ENCODE data around the gene C1QB.

Gene C1QB, protein sequence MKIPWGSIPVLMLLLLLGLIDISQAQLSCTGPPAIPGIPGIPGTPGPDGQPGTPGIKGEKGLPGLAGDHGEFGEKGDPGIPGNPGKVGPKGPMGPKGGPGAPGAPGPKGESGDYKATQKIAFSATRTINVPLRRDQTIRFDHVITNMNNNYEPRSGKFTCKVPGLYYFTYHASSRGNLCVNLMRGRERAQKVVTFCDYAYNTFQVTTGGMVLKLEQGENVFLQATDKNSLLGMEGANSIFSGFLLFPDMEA

DNA sequence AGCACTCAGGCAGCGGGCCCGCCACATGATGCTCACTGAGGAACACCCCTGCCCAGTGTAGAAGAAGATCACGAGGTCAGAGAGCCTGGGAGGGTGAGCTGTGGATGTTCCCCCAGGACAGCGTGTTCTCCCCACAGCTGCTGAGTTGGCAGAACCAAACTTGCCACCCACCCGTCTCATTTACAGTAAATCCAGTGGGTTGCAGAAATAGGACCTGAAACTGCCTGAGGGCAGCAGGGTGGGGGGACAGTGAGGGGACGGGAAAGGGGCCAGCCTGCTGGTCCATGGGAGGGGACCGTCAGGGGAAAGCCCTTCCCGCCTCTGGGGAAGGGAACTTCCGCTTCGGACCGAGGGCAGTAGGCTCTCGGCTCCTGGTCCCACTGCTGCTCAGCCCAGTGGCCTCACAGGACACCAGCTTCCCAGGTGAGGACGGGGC is at the start of gene C1QB:
Gene C1QB (plus strand): TSS at position 356 of the 436 bp plus-strand sequence. CDS start 6,227 bp downstream, outside the sequence.
- DNase-seq = no peak

DNA sequence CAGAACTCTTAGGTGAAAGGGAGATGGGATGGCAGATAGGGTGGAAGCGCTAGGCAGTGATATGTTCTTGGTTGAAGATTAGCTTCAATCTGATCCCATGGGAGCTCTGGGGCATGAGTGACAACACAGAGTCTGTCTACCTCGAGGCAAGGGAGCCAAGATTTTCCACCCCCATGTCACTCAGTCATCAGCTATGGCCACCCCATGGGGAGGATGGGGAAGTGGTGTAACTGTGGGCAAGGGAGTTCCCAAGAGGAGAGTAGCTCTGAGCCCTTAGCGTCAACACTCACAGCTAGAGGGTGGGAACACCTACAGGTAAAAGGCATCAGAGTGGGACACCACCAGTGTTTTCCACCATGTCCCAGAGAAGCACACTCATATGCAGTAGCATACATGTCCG is 46.9 kb upstream of the C1QB start:
- DNase-seq = no peak

DNA sequence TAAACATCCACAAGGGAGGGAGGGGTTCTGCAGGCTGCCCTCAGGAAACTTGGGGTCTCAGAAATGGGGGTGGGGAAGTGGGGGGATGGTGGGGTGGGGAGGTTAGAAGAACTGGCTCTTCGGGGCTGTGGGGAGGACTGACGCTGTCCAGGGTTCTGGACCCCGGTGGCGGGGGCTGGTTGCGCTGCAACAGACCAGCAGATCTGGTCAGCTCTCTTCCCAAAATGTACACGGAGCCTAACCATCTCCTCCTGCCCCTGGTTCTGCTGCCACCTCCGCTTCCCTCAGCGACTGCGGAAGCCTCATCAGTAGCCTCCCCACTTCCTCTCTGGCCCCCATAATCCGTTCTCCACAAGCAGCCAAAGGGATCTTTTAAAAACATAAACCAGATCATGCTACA is 45.9 kb upstream of the C1QB start:
- no peak for DNase-seq

DNA sequence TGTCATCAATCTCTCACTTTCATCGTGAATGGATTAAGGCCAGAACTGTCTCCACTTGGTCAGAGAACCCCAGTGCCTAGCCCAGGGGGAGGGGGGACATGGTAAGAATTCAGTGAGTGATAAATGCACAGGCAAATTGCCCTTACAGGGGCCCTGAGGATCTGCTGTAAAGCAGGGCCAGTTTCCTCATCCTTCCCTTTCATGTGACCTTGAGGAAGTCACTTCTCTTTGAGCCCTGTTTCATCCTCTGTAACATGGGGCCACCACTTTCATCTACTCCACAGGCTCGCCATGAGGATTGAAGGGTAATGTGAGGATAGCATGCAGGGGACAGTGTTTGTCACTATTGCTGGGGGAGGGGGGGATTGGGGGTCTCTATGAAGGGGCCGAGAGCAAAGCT is 44.7 kb upstream of the C1QB start:
- DNase-seq = no peak

DNA sequence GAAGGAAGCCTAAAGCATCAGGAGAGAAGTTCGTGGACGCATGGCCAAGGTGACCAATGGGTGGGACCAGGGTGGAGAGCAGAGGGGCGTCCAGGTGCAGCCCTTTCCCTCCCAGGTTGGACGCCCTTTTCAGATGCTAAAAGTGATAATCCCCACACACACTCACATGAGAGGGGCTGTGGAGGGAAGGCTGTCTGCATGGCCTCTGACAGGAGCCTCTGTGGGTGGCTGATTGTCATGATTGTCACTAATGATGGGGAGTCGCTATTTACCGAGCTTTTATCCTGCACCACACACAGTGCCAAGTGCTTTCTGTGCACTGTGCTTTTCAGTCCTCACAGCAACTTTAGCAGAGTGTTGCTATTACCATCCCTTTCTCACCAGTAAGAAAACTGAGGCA is 43.7 kb upstream of the C1QB start:
- no peak for DNase-seq

DNA sequence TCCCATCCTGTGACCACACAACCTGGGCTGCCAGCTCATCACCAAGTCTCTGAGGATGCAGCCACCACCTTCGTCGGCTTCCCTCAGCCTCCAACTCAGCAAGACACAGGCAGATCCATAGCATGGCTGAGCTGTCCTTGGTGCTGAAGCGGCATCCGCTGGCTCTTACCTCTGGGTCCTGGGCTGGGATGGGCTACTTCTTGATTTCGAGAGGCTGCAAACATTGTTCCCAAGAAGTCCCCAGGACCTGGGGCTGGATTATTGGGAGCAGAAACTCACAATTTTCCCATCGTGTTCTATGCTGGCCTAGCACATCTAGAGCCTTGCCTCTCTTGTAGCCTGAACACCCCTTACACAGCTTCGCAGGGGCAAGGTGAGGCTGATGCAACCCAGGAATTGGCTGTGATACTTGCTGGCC is 41.5 kb upstream of the C1QB start:
- peak; percentile 57 for DNase-seq

DNA sequence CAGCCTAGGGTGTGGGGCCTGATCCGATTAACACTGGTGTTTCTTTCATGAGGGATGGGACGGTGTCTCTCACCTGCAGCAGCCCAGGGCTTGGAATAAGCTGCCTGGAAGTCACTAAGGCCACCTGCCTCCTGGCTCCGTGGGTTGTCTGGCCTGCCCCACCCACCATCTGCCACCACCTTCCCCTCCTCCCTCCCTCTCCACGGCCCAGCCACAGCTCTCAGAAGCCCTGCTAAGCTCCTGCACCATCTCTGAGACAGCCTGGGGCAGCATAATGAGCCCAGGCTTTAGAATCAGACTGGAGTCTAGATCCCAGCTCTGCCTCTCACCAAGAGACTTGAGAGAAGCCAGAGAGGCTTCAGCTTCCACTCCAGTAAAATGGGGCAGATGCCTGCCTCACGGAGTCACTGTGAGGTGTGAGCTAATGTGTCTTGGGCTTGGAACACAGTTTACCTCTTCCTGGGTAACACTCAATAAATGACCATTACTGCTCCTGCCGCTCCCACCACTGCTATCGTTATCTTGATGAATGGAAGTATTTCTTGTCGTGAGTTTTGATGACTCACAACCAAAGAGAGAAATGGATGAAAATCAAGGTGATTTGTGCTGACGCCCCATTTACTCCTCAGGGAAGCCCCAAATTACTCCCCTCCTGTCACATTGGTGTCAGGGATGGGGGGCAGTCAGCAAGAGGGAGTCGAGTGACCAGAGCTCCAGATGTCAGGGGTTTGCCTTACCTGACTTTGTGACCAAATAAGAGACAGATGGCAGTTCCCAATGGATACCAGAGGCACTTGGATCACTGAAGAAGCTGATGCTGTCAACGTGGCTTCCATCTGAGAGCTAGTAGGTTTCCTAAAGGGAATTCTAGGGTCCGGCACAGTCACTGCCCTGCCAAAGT is 40.1 kb upstream of the C1QB start:
- DNase-seq = no peak

DNA sequence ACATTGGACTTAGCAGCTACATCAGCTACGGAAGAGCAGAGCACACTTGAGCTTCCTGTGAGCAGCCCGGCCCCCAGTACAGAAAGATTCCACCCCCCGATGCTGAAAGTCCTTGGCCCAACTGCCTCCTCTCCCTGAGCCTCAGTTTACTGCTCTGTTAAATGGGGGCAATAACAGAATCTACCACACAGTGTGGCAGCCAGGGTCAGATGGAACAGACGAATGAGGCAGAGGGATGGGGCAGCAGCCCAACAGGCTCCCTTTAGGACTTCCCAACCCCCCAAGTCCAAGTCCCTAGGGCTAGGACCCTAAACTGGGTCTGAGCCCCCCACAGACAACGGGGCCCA is 39.5 kb upstream of the C1QB start:
- DNase-seq = no peak

DNA sequence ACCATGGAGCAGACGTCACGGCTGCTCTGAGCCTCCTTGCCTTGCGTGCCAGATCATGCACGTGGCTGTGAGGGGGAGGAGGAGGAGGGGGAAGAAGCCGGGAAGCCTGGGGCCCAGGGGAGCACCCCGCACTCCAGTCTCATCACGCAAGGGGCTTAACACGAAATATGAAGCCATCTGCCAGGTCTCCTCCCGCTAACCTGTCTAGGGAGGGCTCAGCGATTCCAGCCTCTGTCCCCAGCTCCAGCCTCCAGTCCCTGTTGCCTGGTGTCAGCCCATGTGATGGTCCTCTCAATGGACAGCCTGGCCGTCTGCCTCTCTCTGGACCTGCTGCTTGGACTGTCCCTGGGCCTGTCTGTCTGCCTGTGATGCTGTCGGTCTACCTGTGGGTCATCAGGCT is 39.1 kb upstream of the C1QB start:
- no peak for DNase-seq

DNA sequence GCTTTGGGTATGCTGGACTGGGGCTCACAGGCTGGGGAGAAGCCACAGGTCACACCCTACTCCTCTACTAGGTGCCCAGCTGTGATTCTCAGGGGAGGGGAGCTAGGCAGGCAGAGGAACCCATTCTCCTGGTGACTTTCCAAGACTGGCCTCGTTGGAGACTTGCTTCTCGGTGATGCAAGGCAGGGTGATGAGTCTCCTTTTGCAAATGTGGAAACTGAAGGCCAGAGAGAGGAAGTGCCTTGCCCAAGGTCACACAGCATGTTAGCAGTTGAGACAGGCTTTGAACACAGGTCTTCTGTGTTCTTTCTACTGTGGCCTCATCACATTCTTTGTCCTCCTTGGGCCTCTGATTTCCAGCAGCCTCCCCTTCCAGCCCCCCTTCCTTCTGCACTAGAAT is 37.1 kb upstream of the C1QB start:
- no peak for DNase-seq

DNA sequence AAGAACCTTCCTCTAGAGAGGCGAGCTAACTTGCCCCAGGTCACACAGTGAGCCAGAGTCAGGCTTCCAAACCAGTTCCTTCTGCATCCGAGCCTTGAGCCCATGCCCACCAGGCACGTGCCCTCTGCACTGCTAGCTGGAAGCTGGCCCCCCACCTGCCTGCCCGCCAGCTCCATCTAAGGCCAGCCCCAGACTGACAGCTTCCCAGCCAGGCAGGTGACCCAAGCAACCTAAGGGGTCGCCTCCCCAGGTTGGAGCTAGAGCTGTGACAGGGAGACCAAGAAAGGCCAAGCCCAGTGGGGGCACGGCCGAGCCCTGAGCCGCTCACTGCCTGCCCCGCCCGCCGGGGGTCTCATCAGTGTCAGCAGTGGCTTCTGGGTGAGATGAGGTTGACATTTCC is 36.5 kb upstream of the C1QB start:
- DNase-seq = no peak

DNA sequence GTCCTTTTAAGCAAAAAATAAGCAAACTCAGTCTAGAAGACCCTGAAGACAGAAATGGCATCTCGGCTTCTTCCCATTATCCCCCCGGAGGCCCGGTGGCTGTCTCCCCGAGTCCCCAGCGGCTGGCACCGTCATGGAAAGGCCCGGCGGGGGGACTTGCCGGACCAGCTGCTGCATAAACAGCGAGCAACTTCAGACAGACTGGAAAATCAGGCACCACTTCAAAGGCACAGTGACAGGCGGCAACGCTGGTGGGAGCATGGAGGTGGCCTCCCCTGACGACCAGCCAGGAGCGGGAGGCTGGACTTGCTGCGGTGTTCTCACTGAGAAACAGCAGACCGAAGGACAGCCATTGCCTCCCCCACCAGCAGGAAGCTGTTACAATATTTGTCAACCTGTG is 35.0 kb upstream of the C1QB start:
- no peak for DNase-seq

DNA sequence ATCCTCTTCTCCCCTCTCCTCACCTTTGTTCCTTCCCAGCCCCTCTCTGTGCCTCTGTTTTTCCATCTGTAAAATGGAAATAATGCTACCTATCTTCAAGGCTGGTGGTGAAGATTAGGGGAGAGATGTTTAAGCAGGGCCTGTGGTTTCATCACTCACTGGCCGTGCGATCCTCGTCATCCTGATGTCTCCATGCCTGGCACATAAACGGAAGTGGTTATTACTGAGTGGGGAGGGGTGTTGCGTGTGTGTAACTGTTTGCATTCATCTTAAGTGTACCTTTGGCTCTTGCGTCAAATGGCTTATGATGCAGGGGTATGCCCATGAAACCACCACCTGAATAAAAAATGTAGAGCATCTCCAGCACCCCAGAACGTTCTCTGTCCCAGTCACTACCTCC is 33.8 kb upstream of the C1QB start:
- no peak for DNase-seq

DNA sequence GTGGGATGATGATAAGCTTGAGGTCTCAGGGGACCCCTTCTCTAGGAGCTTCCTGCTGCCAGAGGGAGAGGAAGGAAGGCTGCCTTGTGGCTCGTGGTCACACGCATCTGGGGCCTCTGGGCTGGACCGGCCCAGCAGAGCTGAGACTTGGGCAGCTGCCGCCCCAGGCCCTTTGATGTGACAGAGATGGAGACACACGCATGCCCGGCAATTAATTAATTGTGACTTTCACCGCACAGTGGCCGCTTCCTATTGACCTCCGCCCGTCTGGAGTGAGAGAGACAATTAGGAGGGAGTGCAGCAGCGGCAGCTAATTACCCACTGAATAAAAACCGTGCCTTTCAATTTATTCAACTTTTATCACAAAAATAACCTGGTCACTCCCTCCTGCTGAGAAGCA is 33.2 kb upstream of the C1QB start:
- DNase-seq = no peak

DNA sequence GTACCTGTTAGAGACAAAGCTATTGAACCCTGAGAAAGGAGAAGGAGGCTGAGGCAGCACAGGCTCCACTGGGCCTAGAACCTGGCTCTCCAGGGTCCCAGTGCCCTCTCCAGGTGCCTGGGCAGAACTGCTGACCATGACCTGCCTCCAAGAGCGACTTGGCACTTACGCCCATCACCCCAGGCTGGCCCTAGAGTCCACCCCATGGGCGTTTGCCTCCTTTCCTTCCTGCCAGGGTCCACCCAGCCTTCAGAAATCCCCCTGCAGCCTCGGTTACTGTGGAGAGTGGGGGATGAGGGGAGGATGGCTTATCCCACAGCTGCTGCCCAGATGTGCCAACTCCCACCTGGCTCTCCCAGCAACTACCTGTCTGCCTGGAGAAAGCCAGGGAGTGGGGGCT is 31.3 kb upstream of the C1QB start:
- no peak for DNase-seq

DNA sequence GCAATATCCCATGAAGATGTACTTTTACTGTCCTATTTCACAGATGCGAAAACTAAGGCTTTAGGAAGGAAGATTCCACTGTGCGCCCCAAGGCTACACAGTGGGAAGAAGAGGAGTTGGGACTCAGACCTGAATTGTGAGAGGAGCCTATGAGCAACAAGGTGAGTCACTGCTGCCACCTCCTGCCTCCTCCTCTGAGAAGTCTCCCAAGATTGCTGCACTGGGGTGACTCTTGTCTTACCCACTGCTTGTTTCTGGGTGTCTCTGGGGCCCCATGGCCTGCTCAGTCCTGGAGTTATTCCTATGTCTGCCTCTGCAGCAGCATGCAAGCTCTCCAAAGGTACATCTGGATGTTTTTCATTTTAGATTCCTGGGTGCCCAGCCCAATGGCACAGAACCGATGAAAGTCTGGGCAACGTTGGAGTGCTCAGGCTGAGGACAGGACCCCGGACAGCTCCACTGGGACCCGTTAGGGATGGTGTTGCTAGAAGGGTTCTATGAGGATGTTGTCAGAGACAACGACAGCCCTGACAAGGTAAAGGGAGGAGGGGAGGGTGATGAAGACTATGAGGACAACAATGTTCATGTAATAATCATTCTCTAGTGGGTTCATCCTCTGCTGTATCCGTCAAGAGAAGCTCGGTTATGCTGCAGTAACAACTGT is 27.6 kb upstream of the C1QB start:
- DNase-seq = peak; percentile 10

DNA sequence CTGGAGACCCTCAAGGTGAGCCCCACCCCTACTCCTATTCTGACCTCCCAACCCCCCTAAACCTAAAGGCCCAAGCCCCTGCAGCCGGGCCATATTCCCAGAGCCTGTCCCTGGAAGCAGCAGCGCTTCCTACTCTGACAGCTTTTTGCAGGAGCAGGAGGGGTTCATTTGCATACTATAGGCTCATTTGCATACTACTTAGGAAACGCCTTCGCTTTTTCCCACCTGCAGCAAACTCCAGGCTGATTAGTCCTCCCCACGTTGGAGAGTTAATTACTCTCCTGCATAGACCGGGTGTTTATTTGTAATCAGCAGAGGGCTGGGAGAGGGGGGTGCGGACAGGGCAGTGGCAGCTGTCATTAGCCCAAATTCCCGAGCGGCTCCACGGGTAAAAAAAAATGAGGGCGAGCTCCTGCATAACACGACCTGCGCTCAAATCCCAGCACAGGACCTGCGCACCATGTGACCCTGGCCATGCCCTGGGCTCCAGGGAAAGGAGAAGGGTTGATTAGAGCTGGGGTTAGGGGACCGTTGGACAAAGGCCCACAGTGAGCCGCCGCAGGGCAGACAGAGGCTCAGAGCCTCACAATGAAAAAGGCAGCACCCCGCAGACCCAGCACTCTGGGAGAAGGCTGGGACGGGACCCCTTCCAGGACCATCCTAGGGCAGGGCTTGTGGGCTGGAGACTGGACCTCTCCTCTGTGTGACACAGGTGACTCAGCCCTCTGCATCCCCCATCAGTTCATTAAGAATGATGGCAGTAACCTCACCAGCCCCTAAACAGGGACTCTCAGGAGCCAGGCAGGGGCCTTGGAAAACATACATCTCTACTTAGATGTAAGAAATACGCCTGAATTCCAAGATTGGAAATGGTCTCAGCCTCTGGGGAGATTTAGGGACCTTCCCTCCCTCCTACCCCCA is 26.5 kb upstream of the C1QB start:
- DNase-seq = no peak

DNA sequence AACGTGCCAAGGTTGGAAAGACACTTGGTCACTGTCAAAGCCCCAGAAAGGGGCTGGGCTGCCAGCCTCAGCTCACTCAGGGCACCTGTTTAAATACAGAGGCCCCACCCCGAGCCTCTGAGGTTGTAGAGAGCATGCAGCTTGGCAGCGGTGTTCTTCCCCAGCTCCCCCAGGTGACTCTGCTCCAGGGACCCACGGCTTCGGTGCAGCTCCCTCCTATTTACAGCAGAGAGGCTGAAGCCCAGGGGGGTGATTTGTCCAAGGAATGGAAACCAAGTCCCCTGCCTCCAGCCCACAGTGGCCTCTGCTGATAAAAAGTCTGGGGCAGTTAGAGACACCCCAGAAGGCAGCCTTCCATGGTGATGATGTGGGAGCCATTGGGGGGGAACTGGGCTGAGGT is 25.7 kb upstream of the C1QB start:
- DNase-seq = no peak

DNA sequence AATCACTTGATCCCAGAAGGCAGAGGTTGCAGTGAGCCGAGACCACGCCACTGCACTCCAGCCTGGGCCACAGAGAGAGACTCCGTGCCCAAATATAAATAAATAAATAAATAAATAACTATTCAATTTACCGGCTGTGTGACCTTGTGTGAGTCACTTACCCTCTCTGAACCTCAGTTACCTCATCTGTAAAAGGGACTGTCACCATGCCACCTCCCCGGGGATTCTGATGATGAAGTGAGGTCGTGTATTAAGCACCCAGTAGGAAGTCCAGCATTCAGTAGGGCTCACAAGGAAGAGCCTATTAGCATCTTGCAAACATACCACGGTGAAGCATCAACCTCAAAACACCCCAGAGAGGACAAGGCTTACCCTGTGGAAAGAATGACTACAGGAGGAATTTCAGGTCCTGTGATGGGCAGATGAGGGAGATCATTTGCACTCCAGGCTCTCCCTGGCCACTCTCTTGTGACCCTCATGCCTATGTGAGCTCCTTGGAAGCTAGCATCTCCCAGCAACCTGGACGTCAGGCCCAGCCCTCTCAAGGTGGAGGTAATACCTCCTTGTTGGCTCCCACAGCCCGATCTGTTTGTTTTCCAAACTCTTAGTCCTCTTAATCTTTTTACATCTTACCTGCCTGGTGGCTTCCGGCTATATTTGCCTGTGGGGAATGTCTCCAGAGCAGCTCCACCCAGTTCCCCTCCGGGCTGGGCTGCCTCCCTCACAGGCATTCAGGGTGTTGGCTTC is 24.2 kb upstream of the C1QB start:
- no peak for DNase-seq

DNA sequence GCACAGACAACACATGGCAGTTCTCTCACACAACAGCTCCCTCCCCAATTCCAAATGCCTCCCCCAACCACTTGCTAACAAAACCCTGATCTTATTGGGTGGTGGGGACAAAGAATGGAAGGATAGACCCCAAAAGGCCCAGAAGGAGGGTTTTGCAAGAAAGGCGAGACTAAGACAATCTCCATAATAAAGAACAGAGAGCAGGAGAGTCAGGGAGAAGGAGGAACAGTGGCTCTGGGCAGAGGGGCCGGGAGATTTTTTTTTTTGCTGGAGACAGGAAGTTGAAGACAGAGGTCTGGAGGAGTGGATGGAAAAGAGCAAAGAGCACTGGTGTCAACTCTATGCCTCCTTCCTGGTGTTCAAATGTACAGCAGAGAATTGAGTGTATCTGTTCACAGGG is 23.1 kb upstream of the C1QB start:
- no peak for DNase-seq

DNA sequence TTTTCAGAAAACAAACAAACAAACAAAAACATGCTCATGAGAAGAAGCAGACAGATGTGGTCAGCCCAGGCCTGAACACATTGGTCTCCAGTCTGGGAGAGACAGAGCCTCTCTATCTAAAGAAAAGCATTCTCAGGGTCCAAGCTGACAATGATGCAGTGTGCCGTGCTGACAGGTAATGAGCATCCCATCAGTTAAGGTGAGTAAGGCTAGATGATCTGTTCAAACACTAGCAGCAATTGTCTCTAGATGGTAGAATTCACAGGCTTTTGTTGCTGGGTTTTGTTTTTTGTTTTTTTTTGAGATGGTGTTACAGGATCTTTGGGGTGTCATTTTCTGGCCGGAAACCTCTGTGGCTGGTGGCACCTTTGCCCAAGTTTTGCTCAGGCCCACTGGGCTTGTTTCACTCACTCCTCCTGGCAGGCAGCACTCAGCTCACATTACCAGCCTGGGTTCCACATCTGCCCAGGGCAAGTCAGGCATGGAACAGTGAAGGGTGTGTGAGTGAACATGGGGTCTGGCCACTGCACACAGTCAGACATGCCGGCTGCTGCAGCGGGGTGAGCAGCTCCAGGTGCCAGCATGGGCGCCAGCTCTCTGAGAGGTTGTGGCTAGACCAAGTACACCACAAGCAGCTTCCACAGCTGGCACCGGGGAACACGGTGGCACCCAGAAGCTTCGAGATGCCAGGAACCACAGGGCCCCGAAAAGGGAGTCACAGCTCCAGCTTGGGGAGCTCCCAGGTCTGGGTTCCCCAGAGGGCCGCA is 19.2 kb upstream of the C1QB start:
- no peak for DNase-seq
